MCF 10A (cell line): ENCODE results near the gene PDK1. TPM values are rescaled to one million over a fixed set of nuclear protein-coding genes. Genes with fewer than 3 reads are reported as not detected.

ENCODE experiments used
- BruUV-seq: library from RNA; stranded (reverse); fragments of 400-500 nt; replicated peaks from 2 replicates; lab custom pipeline; 2021; lab: Mats Ljungman, UMichigan
- CTCF ChIA-PET: fragments of 300-600 bp; sonication (Branson Sonifier 250); formaldehyde crosslinking; extraction: SDS; loops from one replicate; lab custom pipeline; 2021; ENCODE audit warnings: antibody characterized with exemption, inconsistent platforms; lab: Yijun Ruan, JAX
- POLR2A ChIA-PET: fragments of 300-600, 350-650 bp; sonication (Branson Sonifier 250); formaldehyde crosslinking; extraction: SDS; loops from one replicate; lab custom pipeline; 2020; ENCODE audit warnings: antibody characterized with exemption, inconsistent platforms; lab: Yijun Ruan, JAX
- DNase-seq: peaks from one replicate; pipeline ENCODE4 v3.0.0-alpha.2; 2018; ENCODE audit not compliant: unreplicated experiment
- H3K27ac Mint-ChIP-seq: one replicate; pipeline ENCODE4 v1.8.0; 2022; ENCODE audit warnings: mild to moderate bottlenecking, low read depth, mixed read lengths; ENCODE audit not compliant: unreplicated experiment
- H3K27me3 Mint-ChIP-seq: one replicate; pipeline ENCODE4 v1.8.0; 2022; ENCODE audit warnings: mixed read lengths; ENCODE audit not compliant: insufficient read depth, unreplicated experiment
- H3K36me3 Mint-ChIP-seq: one replicate; pipeline ENCODE4 v1.8.0; 2022; ENCODE audit warnings: mild to moderate bottlenecking, moderate library complexity, mixed read lengths; ENCODE audit not compliant: insufficient read depth, unreplicated experiment
- H3K4me1 Mint-ChIP-seq: one replicate; pipeline ENCODE4 v1.8.0; 2022; ENCODE audit warnings: mixed read lengths; ENCODE audit not compliant: insufficient read depth, unreplicated experiment
- H3K4me3 Mint-ChIP-seq: one replicate; pipeline ENCODE4 v1.8.0; 2022; ENCODE audit warnings: mild to moderate bottlenecking, moderate library complexity, mixed read lengths; ENCODE audit not compliant: unreplicated experiment
- H3K9me3 Mint-ChIP-seq: one replicate; pipeline ENCODE4 v1.8.0; 2022; ENCODE audit warnings: mixed read lengths; ENCODE audit not compliant: unreplicated experiment
- intact Hi-C: fragments of 100-400 bp; cut with micrococcal nuclease; formaldehyde crosslinking; loops from 2 replicates; pipeline ENCODE4 v1.14.1; 2022
- total RNA-seq: library from RNA; stranded (reverse); gene quantifications from 2 replicates; pipeline ENCODE4 v1.2.3, GENCODE V29; 2022
- TF ChIP-seq, protein P1 (sequence below): fragments of 200-600 bp; IDR thresholded peaks from one replicate; pipeline ENCODE4 v1.8.0; 2022; ENCODE audit warnings: antibody characterized with exemption, mild to moderate bottlenecking; ENCODE audit not compliant: unreplicated experiment

PDK1 gene
- total RNA-seq, 1 experiment from 2014 or later, result 26.5 TPM

DNA sequence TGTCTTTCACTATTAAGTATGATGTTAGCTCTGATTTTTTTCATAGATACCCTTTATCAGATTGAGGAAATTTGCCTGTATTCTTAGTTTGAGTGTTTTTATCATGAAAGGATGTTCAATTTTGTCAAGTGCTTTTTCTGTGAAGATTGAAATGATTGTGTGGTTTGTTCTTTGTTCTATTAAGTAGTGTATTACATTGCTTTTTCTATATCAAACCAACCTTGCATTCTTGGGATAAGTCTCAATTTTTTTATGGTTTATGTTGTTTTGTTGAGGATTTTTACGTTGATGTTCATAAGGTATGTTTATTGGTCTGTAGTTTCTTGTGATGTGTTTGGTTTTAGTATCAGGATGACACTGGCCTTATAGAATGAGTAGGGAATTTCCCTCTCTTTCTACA, 19.1 kb downstream of the PDK1 start:
- H3K27ac Mint-ChIP-seq, result no peak overlapping the region
- no peak overlapping the region for H3K4me3 Mint-ChIP-seq
- POLR2A ChIA-PET, result interaction anchor here (1.0 to 1.8 kb wide), 2 partner anchors 10 to 17 kb away, joined by 6 to 7 read pairs; no protein-coding TSS in a partner anchor
- intact Hi-C loops, result no loop called here
- H3K36me3 Mint-ChIP-seq, result peaks cover 81% of the 10 kb centered on the region
- no peak for DNase-seq
- CTCF ChIA-PET, result interaction anchor here (0.9 to 1.5 kb wide), 2 partner anchors 19 to 135 kb away, joined by 3 read pairs; no protein-coding TSS in a partner anchor
- no TSS peak for BruUV-seq
- H3K4me1 Mint-ChIP-seq, result no peaks in the 10 kb centered on the region
- TF ChIP-seq, protein P1, sequence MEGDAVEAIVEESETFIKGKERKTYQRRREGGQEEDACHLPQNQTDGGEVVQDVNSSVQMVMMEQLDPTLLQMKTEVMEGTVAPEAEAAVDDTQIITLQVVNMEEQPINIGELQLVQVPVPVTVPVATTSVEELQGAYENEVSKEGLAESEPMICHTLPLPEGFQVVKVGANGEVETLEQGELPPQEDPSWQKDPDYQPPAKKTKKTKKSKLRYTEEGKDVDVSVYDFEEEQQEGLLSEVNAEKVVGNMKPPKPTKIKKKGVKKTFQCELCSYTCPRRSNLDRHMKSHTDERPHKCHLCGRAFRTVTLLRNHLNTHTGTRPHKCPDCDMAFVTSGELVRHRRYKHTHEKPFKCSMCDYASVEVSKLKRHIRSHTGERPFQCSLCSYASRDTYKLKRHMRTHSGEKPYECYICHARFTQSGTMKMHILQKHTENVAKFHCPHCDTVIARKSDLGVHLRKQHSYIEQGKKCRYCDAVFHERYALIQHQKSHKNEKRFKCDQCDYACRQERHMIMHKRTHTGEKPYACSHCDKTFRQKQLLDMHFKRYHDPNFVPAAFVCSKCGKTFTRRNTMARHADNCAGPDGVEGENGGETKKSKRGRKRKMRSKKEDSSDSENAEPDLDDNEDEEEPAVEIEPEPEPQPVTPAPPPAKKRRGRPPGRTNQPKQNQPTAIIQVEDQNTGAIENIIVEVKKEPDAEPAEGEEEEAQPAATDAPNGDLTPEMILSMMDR, result no peak
- H3K9me3 Mint-ChIP-seq, result peaks cover 20% of the 10 kb centered on the region
- H3K27me3 Mint-ChIP-seq, result no peaks in the 10 kb centered on the region

DNA sequence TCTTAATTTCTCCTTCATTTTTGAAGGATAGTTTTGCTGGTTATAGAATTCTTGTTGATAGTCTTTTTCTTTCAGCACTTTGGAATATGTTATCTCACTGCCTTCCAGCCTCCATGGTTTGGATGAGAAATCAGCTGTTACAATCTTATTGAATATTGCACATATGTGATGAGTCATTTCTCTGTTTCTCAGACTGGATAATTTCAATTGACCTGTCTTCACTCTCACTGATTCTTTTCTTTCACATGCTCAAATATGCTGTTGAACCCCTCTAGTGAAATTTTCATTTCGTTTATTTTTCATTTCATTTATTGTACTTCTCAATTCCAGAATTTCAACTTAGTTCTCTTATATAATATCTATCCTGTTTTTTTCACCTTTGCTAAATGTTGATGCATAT, 22.2 kb downstream of the PDK1 start:
- intact Hi-C loops, result no loop called here
- CTCF ChIA-PET, result no interaction called here
- Mint-ChIP-seq H3K4me1 (no peaks in the 10 kb centered on the region), H3K9me3 (peaks cover 20% of the 10 kb centered on the region), H3K27ac (no peak overlapping the region), H3K36me3 (peaks cover 78% of the 10 kb centered on the region), H3K27me3 (no peaks in the 10 kb centered on the region), H3K4me3 (no peak overlapping the region)
- POLR2A ChIA-PET, result interaction anchor here (1.0 kb wide), 1 partner anchor 17 kb away, joined by 3 read pairs; no protein-coding TSS in a partner anchor
- BruUV-seq, result no TSS peak
- no peak for DNase-seq
- TF ChIP-seq, protein P1, result no peak

DNA sequence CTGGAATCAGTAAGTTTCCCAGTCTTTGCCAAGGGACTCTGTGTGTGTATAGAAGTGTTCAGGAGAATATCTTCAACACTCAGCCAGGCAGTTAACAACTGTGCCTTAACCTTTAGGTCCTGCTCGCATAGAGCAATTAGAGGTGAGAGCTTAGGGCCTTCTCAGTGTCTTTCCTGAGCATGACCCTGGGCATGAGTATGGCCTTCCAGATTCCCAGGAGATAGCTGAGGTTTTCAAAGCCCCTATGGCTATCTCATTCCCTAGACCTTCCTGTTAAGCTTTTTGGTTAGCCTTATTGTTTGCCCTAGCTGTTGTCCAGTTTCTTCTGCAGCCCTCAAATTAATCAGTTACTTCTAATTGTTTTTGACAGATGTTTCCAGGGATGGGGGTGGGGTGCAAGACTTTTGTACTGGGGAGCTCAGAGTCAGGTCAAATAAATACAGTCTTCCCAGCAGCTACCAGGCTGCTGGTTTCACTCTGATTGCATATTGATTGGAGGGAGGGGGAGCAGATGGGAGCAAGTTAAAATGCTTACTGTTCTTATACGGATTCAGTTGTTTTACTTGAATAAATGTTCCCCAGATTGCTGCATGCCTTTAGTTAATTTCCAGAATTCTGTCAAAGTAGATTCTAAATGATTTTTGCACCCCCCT, 23.1 kb downstream of the PDK1 start:
- Mint-ChIP-seq H3K4me1 (no peaks in the 10 kb centered on the region), H3K4me3 (no peak overlapping the region), H3K27ac (no peak overlapping the region), H3K36me3 (peaks cover 74% of the 10 kb centered on the region), H3K9me3 (peaks cover 20% of the 10 kb centered on the region), H3K27me3 (no peaks in the 10 kb centered on the region)
- POLR2A ChIA-PET, result interaction anchor here (1.0 to 1.1 kb wide), 3 partner anchors 17 to 136 kb away, joined by 3 read pairs; no protein-coding TSS in a partner anchor
- CTCF ChIA-PET, result interaction anchor here (1.3 to 1.7 kb wide), 2 partner anchors 16 to 131 kb away, joined by 4 to 5 read pairs; no protein-coding TSS in a partner anchor
- no TSS peak for BruUV-seq
- no peak for DNase-seq
- intact Hi-C loops, result no loop called here
- TF ChIP-seq, protein P1, result no peak

DNA sequence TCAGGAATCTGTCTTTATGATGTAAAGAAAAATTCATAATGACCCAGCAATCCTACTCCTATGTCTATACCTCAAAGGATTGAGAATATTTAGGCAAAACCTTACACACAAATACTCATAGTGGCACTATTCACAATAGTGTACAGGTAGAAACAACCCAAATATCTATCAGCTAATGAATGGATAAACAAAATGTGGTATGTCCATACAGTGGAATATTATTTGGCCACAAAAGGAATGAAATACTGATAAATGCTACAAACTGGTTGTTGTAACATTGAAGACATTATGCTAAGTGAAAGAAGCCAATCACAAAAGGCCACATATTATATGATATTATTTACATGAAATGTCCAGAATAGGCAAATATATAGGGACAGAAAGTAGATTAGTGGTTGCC, 24.7 kb downstream of the PDK1 start:
- Mint-ChIP-seq H3K4me1 (no peaks in the 10 kb centered on the region), H3K36me3 (peaks cover 68% of the 10 kb centered on the region), H3K9me3 (peaks cover 15% of the 10 kb centered on the region), H3K27me3 (no peaks in the 10 kb centered on the region), H3K27ac (no peak overlapping the region), H3K4me3 (no peak overlapping the region)
- ChIA-PET CTCF (interaction anchor here (1.2 to 2.1 kb wide), 2 partner anchors 12 to 14 kb away, joined by 3 to 9 read pairs; no protein-coding TSS in a partner anchor), POLR2A (interaction anchor here (0.6 to 1.0 kb wide), 3 partner anchors 16 to 390 kb away, joined by 3 to 4 read pairs (median 3); no protein-coding TSS in a partner anchor)
- BruUV-seq, result no TSS peak
- no peak for DNase-seq
- intact Hi-C loops, result no loop called here
- TF ChIP-seq, protein P1, result no peak
